SU-DHL-6 (cell line): ENCODE data around the gene SLC5A11.

Source experiments
- EZH2phosphoT487 ChIP-seq: fragments of 200-600 bp; sonication (generic), shearing (Covaris generic); conservative IDR thresholded peaks from 2 replicates; pipeline ENCODE4 v1.6.1; 2018; ENCODE audit warnings: mild to moderate bottlenecking, antibody characterized with exemption, low read length, moderate library complexity, mixed read lengths
- TF ChIP-seq, protein P1 (sequence below): fragments of 200-600 bp; sonication (generic); IDR thresholded peaks from one replicate; pipeline ENCODE4 v1.5.1; 2017; ENCODE audit warnings: antibody characterized with exemption, mild to moderate bottlenecking, low read length, moderate library complexity; ENCODE audit not compliant: insufficient read depth, poor library complexity, severe bottlenecking

DNA sequence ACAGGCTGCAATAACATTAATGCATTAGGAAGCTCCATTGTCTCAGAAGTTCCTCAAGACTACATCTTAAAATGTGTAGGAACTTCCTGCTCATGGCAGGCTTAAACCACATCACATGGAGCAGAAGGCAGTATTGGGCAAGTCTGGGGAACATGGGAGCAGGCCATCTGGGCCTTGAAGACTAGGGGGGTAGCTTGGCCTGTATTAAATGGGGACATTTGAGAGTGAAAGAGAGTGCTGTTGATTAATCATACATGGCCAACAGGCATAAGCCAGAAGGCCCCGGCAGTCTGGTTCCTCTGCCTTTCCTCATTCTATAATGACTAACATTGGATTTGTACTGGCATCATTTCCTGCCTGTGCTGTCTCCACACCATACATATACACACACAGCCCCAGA, 25.2 kb upstream of the SLC5A11 start:
- TF ChIP-seq, protein P1, sequence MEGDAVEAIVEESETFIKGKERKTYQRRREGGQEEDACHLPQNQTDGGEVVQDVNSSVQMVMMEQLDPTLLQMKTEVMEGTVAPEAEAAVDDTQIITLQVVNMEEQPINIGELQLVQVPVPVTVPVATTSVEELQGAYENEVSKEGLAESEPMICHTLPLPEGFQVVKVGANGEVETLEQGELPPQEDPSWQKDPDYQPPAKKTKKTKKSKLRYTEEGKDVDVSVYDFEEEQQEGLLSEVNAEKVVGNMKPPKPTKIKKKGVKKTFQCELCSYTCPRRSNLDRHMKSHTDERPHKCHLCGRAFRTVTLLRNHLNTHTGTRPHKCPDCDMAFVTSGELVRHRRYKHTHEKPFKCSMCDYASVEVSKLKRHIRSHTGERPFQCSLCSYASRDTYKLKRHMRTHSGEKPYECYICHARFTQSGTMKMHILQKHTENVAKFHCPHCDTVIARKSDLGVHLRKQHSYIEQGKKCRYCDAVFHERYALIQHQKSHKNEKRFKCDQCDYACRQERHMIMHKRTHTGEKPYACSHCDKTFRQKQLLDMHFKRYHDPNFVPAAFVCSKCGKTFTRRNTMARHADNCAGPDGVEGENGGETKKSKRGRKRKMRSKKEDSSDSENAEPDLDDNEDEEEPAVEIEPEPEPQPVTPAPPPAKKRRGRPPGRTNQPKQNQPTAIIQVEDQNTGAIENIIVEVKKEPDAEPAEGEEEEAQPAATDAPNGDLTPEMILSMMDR = no peak
- TF ChIP-seq EZH2phosphoT487 = no peak
